ENCODE results near the gene DNAJC3.

GRCh38 chr13:95740979-95741320, 64.0 kb downstream of the DNAJC3 start:
- TF ChIP-seq, protein P1, sequence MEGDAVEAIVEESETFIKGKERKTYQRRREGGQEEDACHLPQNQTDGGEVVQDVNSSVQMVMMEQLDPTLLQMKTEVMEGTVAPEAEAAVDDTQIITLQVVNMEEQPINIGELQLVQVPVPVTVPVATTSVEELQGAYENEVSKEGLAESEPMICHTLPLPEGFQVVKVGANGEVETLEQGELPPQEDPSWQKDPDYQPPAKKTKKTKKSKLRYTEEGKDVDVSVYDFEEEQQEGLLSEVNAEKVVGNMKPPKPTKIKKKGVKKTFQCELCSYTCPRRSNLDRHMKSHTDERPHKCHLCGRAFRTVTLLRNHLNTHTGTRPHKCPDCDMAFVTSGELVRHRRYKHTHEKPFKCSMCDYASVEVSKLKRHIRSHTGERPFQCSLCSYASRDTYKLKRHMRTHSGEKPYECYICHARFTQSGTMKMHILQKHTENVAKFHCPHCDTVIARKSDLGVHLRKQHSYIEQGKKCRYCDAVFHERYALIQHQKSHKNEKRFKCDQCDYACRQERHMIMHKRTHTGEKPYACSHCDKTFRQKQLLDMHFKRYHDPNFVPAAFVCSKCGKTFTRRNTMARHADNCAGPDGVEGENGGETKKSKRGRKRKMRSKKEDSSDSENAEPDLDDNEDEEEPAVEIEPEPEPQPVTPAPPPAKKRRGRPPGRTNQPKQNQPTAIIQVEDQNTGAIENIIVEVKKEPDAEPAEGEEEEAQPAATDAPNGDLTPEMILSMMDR (IDR thresholded peaks at IDR 0.05), result no peak
- TF ChIP-seq, protein P2, sequence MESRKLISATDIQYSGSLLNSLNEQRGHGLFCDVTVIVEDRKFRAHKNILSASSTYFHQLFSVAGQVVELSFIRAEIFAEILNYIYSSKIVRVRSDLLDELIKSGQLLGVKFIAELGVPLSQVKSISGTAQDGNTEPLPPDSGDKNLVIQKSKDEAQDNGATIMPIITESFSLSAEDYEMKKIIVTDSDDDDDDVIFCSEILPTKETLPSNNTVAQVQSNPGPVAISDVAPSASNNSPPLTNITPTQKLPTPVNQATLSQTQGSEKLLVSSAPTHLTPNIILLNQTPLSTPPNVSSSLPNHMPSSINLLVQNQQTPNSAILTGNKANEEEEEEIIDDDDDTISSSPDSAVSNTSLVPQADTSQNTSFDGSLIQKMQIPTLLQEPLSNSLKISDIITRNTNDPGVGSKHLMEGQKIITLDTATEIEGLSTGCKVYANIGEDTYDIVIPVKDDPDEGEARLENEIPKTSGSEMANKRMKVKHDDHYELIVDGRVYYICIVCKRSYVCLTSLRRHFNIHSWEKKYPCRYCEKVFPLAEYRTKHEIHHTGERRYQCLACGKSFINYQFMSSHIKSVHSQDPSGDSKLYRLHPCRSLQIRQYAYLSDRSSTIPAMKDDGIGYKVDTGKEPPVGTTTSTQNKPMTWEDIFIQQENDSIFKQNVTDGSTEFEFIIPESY (IDR thresholded peaks at IDR 0.05; ENCODE audit: borderline replicate concordance, low read depth), result no peak
